IMR-90 (cell line): ENCODE data around the gene RGL1. TPM values are rescaled to one million over a fixed set of nuclear protein-coding genes. Genes with fewer than 3 reads are reported as not detected.

Source experiments
- ATAC-seq: fragments of 200-7000 bp; cut with Tn5 transposase; 2 replicates; pipeline ENCODE4 v1.9.1; 2020; ENCODE audit warnings: low read depth, mild to moderate bottlenecking, moderate library complexity
- BruUV-seq: library from RNA; stranded (reverse); fragments of 400-500 nt; replicated peaks from 2 replicates; lab custom pipeline; 2021; lab: Mats Ljungman, UMichigan
- CTCF ChIA-PET: fragments of 300-600 bp; formaldehyde crosslinking; extraction: SDS; loops from one replicate; lab custom pipeline; 2021; ENCODE audit warnings: antibody characterized with exemption; lab: Yijun Ruan, JAX
- POLR2A ChIA-PET: fragments of 300-600 bp; sonication (Branson Sonifier 250); formaldehyde crosslinking; loops from one replicate; lab custom pipeline; 2022; ENCODE audit warnings: antibody characterized with exemption; ENCODE audit not compliant: unreplicated experiment; lab: Charles Lee
- DNase-seq: peaks from one replicate; pipeline ENCODE4 v3.0.0; 2013
- H2AFZ ChIP-seq: replicated peaks from 2 replicates; pipeline ENCODE3; 2013; ENCODE audit warnings: low read length, mild to moderate bottlenecking; ENCODE audit not compliant: poor library complexity
- H2AK5ac ChIP-seq: 2 replicates; pipeline ENCODE4 v1.6.1; 2013; ENCODE audit warnings: low read depth, low read length, inconsistent platforms
- H2AK9ac ChIP-seq: replicated peaks from 2 replicates; pipeline ENCODE3; 2013; ENCODE audit warnings: mild to moderate bottlenecking, low read depth, low read length, moderate library complexity; ENCODE audit not compliant: poor library complexity
- H2BK120ac ChIP-seq: 2 replicates; pipeline ENCODE4 v1.6.1; 2013; ENCODE audit warnings: low read depth, low read length, inconsistent platforms
- H2BK15ac ChIP-seq: 3 replicates; pipeline ENCODE4 v1.6.1; 2013; ENCODE audit warnings: low read depth, low read length, inconsistent platforms
- H2BK20ac ChIP-seq: 2 replicates; pipeline ENCODE4 v1.6.1; 2013; ENCODE audit warnings: low read depth, mild to moderate bottlenecking, inconsistent platforms, low read length, moderate library complexity
- H2BK5ac ChIP-seq: 2 replicates; pipeline ENCODE4 v1.6.1; 2013; ENCODE audit warnings: mild to moderate bottlenecking, low read depth, low read length, inconsistent platforms; ENCODE audit not compliant: poor library complexity, severe bottlenecking
- H3K14ac ChIP-seq: replicated peaks from 2 replicates; pipeline ENCODE4 v1.6.1; 2013; ENCODE audit warnings: low read depth, low read length, inconsistent platforms
- H3K18ac ChIP-seq: 2 replicates; pipeline ENCODE4 v1.6.1; 2013; ENCODE audit warnings: low read depth, low read length, control low read depth
- H3K23ac ChIP-seq: 2 replicates; pipeline ENCODE4 v1.6.1; 2013; ENCODE audit warnings: low read depth, low read length, inconsistent platforms
- H3K27ac ChIP-seq: 2 replicates; pipeline ENCODE4 v1.5.1; 2013; ENCODE audit warnings: mild to moderate bottlenecking, control low read depth, low read length; ENCODE audit not compliant: insufficient read depth
- H3K27me3 ChIP-seq: 2 replicates; pipeline ENCODE4 v1.6.1; 2013; ENCODE audit warnings: low read length; ENCODE audit not compliant: control insufficient read depth, insufficient read depth
- H3K36me3 ChIP-seq: 2 replicates; pipeline ENCODE4 v1.6.1; 2013; ENCODE audit warnings: low read length, mixed read lengths; ENCODE audit not compliant: control insufficient read depth, insufficient read depth
- H3K4ac ChIP-seq: 2 replicates; pipeline ENCODE4 v1.6.1; 2013; ENCODE audit warnings: low read depth, low read length, inconsistent platforms
- H3K4me1 ChIP-seq: 2 replicates; pipeline ENCODE4 v1.6.1; 2013; ENCODE audit warnings: low read length, mixed read lengths; ENCODE audit not compliant: control insufficient read depth, insufficient read depth
- H3K4me2 ChIP-seq: 2 replicates; pipeline ENCODE4 v1.6.1; 2013; ENCODE audit warnings: low read depth, mild to moderate bottlenecking, control low read depth, low read length, moderate library complexity
- H3K4me3 ChIP-seq: 2 replicates; pipeline ENCODE4 v1.5.1; 2013; ENCODE audit warnings: low read depth, mild to moderate bottlenecking, control low read depth, low read length, moderate library complexity; ENCODE audit not compliant: insufficient read depth
- H3K56ac ChIP-seq: 2 replicates; pipeline ENCODE4 v1.6.1; 2013; ENCODE audit warnings: low read length, inconsistent platforms; ENCODE audit not compliant: insufficient read depth; ENCODE audit errors: extremely low read depth
- H3K79me1 ChIP-seq, 2 experiments: 2 replicates each; pipeline ENCODE4 v1.6.1; 2013; ENCODE audit warnings: low read length in 2 of 2, inconsistent platforms in 1 of 2, low read depth in 1 of 2
- H3K9ac ChIP-seq: 2 replicates; pipeline ENCODE4 v1.6.1; 2013; ENCODE audit warnings: low read depth, low read length, control low read depth
- H3K9me1 ChIP-seq: 2 replicates; pipeline ENCODE4 v1.6.1; 2013; ENCODE audit warnings: low read length, inconsistent platforms; ENCODE audit not compliant: insufficient read depth
- H3K9me3 ChIP-seq: 2 replicates; pipeline ENCODE4 v1.6.1; 2013; ENCODE audit warnings: low read length; ENCODE audit not compliant: control insufficient read depth, insufficient read depth
- H4K20me1 ChIP-seq: 2 replicates; pipeline ENCODE4 v1.6.1; 2013; ENCODE audit warnings: low read length, inconsistent platforms; ENCODE audit not compliant: insufficient read depth
- H4K5ac ChIP-seq: 2 replicates; pipeline ENCODE4 v1.6.1; 2013; ENCODE audit warnings: mild to moderate bottlenecking, low read depth, low read length, control low read depth
- H4K8ac ChIP-seq, 2 experiments: 2 replicates each; pipeline ENCODE4 v1.6.1; 2013; ENCODE audit warnings: low read depth in 2 of 2, low read length in 2 of 2, control low read depth in 1 of 2, inconsistent platforms in 1 of 2
- H4K91ac ChIP-seq: 2 replicates; pipeline ENCODE4 v1.6.1; 2013; ENCODE audit warnings: low read depth, low read length, inconsistent platforms; ENCODE audit not compliant: insufficient read depth
- BHLHE40 ChIP-seq: fragments of 150-350 bp; IDR thresholded peaks from 2 replicates; pipeline ENCODE4 v1.6.1; 2016; ENCODE audit warnings: mild to moderate bottlenecking, low read depth, low read length
- CEBPB ChIP-seq: IDR thresholded peaks from 2 replicates; pipeline ENCODE4 v1.6.1; 2012; ENCODE audit warnings: low read depth, low read length, improper control_type of control experiment
- CHD1 ChIP-seq: IDR thresholded peaks from 2 replicates; pipeline ENCODE4 v1.6.1; 2012; ENCODE audit warnings: low read depth, low read length, improper control_type of control experiment
- FOS ChIP-seq: fragments of 150-350 bp; IDR thresholded peaks from 2 replicates; pipeline ENCODE4 v1.6.1; 2016; ENCODE audit warnings: low read depth, low read length
- MAFK ChIP-seq: IDR thresholded peaks from 2 replicates; pipeline ENCODE4 v1.6.1; 2012; ENCODE audit warnings: low read depth, low read length, improper control_type of control experiment
- MAZ ChIP-seq: IDR thresholded peaks from 2 replicates; pipeline ENCODE4 v1.6.1; 2012; ENCODE audit warnings: low read depth, mild to moderate bottlenecking, low read length, improper control_type of control experiment, moderate library complexity, borderline replicate concordance
- MXI1 ChIP-seq: IDR thresholded peaks from 2 replicates; pipeline ENCODE4 v1.6.1; 2012; ENCODE audit warnings: low read depth, mild to moderate bottlenecking, low read length, moderate library complexity, borderline replicate concordance
- NFE2L2 ChIP-seq: fragments of 150-350 bp; IDR thresholded peaks from 2 replicates; pipeline ENCODE4 v1.6.1; 2016; ENCODE audit warnings: low read depth, mild to moderate bottlenecking, low read length
- POLR2A ChIP-seq: IDR thresholded peaks from 2 replicates; pipeline ENCODE4 v1.6.1; 2012; ENCODE audit warnings: mild to moderate bottlenecking, low read depth, low read length
- RAD21 ChIP-seq: IDR thresholded peaks from 2 replicates; pipeline ENCODE4 v1.6.1; 2012; ENCODE audit warnings: low read length, improper control_type of control experiment
- RCOR1 ChIP-seq: IDR thresholded peaks from 2 replicates; pipeline ENCODE4 v1.6.1; 2012; ENCODE audit warnings: mild to moderate bottlenecking, low read length, improper control_type of control experiment; ENCODE audit not compliant: insufficient replicate concordance
- RFX5 ChIP-seq: IDR thresholded peaks from 2 replicates; pipeline ENCODE4 v1.8.0; 2012; ENCODE audit warnings: low read depth, mild to moderate bottlenecking, low read length, moderate library complexity
- SMC3 ChIP-seq: fragments of 150-350 bp; IDR thresholded peaks from 2 replicates; pipeline ENCODE4 v1.6.1; 2016; ENCODE audit warnings: low read depth, mild to moderate bottlenecking, antibody characterized with exemption, low read length, moderate library complexity
- WGBS, 2 experiments: methylation state at CpG; one replicate each; pipeline versions ENCODE4 v1.1.5 to v1.1.7; 2013; ENCODE audit warnings: missing lambda C conversion rate in 2 of 2; ENCODE audit not compliant: insufficient read length in 1 of 2; ENCODE audit errors: extremely low coverage in 2 of 2; 5-methylcytosine and 5-hydroxymethylcytosine counted together
- dilution Hi-C: fragments of 300-500 bp; cut with HindIII; formaldehyde crosslinking; loops from one replicate; pipeline ENCODE4 v1.14.3; 2018; ENCODE audit warnings: low sequenced_read_pairs; ENCODE audit not compliant: unreplicated experiment
- in situ Hi-C: fragments of 300-500 bp; cut with MboI; formaldehyde crosslinking; loops from 3 replicates; pipeline ENCODE4 v1.14.3; 2019; ENCODE audit warnings: low sequenced_read_pairs, inconsistent platforms, mixed read lengths
- intact Hi-C: fragments of 100-400 bp; cut with micrococcal nuclease; formaldehyde crosslinking; loops from 2 replicates; pipeline ENCODE4 v1.10.0; 2022
- polyA plus RNA-seq, 3 experiments: library from polyadenylated mRNA; depleted of rRNA; stranded (reverse); fragments of >200 nt; gene quantifications; 2 replicates each; pipeline ENCODE4 v1.2.3, GENCODE V29; 2012; ENCODE audit warnings: low replicate concordance in 1 of 3
- total RNA-seq: library from RNA; depleted of rRNA; stranded (reverse); fragments of >200 nt; gene quantifications from 2 replicates; pipeline ENCODE4 v1.2.3, GENCODE V29; 2012
- TF ChIP-seq, protein P1 (sequence below): fragments of 150-350 bp; IDR thresholded peaks from 2 replicates; pipeline ENCODE4 v1.6.1; 2016; ENCODE audit warnings: low read depth, mild to moderate bottlenecking, low read length, moderate library complexity, borderline replicate concordance
- TF ChIP-seq, protein P2 (sequence below): fragments of 150-350 bp; IDR thresholded peaks from 2 replicates; pipeline ENCODE4 v1.6.1; 2017; ENCODE audit warnings: mild to moderate bottlenecking, antibody characterized with exemption, low read length, low read depth
- TF ChIP-seq, protein P3 (sequence below): conservative IDR thresholded peaks from 2 replicates; pipeline ENCODE4 v1.5.1; 2012; ENCODE audit warnings: mild to moderate bottlenecking, low read depth, low read length, improper control_type of control experiment

RGL1 gene
- total and polyA plus RNA-seq, 2 of the 4 experiments (the other 2 are of a cell fraction), result 4.7 to 7.5 TPM

DNA sequence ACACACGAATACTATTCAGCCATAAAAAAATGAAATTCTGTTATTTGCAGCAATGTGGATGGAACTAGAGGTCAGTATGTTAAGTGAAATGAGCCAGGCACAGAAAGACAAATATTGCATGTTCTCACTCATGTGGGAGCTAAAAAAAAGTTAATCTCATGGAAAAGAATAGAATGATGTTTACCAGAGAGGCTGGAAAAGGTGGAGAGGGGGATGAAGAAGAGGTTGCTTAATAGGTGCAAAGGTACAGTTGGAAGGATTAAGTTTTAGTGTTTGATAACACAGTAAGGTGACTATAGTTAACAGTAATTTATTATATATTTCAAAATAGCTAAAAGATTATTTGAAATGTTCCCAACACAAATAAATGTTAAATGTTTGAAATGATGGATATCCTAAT lies 10.8 kb upstream of the RGL1 start:
- no peak for ATAC-seq
- Histone ChIP-seq H2AK9ac (no peak overlapping the region), H4K91ac (no peak overlapping the region), H3K4ac (no peak overlapping the region), H3K4me2 (no peak overlapping the region), H3K79me1 (no peaks in the 10 kb centered on the region), H2AFZ (no peak overlapping the region), H3K27ac (no peak overlapping the region), H2BK5ac (no peak overlapping the region), H2AK5ac (no peak overlapping the region), H2BK20ac (no peak overlapping the region), H3K14ac (no peak overlapping the region), H4K5ac (no peak overlapping the region), H3K36me3 (no peaks in the 10 kb centered on the region), H4K8ac (no peak overlapping the region), H3K18ac (no peak overlapping the region), H3K56ac (no peak overlapping the region), H3K9me3 (no peaks in the 10 kb centered on the region), H3K27me3 (no peaks in the 10 kb centered on the region), H2BK15ac (no peak overlapping the region), H4K20me1 (no peaks in the 10 kb centered on the region), H2BK120ac (no peak overlapping the region), H3K4me3 (no peak overlapping the region), H3K23ac (no peak overlapping the region), H3K4me1 (no peaks in the 10 kb centered on the region), H3K9ac (no peak overlapping the region), H3K9me1 (no peaks in the 10 kb centered on the region)
- CTCF ChIA-PET, result no interaction called here
- TF ChIP-seq MXI1, result no peak
- no peak for TF ChIP-seq CHD1
- TF ChIP-seq CEBPB, result no peak
- no peak for TF ChIP-seq RAD21
- no peak for TF ChIP-seq POLR2A
- TF ChIP-seq, protein P1, sequence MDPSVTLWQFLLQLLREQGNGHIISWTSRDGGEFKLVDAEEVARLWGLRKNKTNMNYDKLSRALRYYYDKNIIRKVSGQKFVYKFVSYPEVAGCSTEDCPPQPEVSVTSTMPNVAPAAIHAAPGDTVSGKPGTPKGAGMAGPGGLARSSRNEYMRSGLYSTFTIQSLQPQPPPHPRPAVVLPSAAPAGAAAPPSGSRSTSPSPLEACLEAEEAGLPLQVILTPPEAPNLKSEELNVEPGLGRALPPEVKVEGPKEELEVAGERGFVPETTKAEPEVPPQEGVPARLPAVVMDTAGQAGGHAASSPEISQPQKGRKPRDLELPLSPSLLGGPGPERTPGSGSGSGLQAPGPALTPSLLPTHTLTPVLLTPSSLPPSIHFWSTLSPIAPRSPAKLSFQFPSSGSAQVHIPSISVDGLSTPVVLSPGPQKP, result no peak
- no peak for TF ChIP-seq RCOR1
- no peak for TF ChIP-seq BHLHE40
- TF ChIP-seq MAZ, result no peak
- no peak for TF ChIP-seq NFE2L2
- TF ChIP-seq RFX5, result no peak
- no peak for TF ChIP-seq MAFK
- TF ChIP-seq, protein P2, sequence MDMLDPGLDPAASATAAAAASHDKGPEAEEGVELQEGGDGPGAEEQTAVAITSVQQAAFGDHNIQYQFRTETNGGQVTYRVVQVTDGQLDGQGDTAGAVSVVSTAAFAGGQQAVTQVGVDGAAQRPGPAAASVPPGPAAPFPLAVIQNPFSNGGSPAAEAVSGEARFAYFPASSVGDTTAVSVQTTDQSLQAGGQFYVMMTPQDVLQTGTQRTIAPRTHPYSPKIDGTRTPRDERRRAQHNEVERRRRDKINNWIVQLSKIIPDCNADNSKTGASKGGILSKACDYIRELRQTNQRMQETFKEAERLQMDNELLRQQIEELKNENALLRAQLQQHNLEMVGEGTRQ, result no peak
- no peak for TF ChIP-seq FOS
- no peak for TF ChIP-seq SMC3
- TF ChIP-seq, protein P3, sequence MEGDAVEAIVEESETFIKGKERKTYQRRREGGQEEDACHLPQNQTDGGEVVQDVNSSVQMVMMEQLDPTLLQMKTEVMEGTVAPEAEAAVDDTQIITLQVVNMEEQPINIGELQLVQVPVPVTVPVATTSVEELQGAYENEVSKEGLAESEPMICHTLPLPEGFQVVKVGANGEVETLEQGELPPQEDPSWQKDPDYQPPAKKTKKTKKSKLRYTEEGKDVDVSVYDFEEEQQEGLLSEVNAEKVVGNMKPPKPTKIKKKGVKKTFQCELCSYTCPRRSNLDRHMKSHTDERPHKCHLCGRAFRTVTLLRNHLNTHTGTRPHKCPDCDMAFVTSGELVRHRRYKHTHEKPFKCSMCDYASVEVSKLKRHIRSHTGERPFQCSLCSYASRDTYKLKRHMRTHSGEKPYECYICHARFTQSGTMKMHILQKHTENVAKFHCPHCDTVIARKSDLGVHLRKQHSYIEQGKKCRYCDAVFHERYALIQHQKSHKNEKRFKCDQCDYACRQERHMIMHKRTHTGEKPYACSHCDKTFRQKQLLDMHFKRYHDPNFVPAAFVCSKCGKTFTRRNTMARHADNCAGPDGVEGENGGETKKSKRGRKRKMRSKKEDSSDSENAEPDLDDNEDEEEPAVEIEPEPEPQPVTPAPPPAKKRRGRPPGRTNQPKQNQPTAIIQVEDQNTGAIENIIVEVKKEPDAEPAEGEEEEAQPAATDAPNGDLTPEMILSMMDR, result no peak
- intact Hi-C loops, result no loop called here
- no CpG with 5 or more reads among the region's 1 CpG for WGBS, 2 experiments
- POLR2A ChIA-PET, result no interaction called here
- BruUV-seq, result no TSS peak
- no peak for DNase-seq
- in situ Hi-C loops, result no loop called here
- dilution Hi-C loops, result no loop called here
